GM10847 (cell line): ENCODE data around the gene POLR2A.

Experiments
- POLR2A ChIP-seq: IDR thresholded peaks from 2 replicates; pipeline ENCODE4 v1.6.1; 2011; ENCODE audit not compliant: insufficient read length; ENCODE audit errors: extremely low read depth

POLR2A gene

GRCh38 chr17:7444682-7445618, 39.2 kb upstream of the POLR2A start, which contains the start of gene CHRNB1:
TSS of gene CHRNB1 (plus strand) at chr17:7445061. CDS start at chr17:7445128, 67 bp downstream.
- no peak for TF ChIP-seq POLR2A

- no peak for TF ChIP-seq POLR2A
Observed at GRCh38 chr17:7445619-7445968, 38.6 kb upstream of the POLR2A start.

GRCh38 chr17:7448461-7448860, 35.7 kb upstream of the POLR2A start:
- TF ChIP-seq POLR2A = no peak

GRCh38 chr17:7459961-7460545, 24.1 kb upstream of the POLR2A start:
- no peak for TF ChIP-seq POLR2A

- no peak for TF ChIP-seq POLR2A
Observed at GRCh38 chr17:7460850-7461660, 23.1 kb upstream of the POLR2A start.

- no peak for TF ChIP-seq POLR2A
Observed at GRCh38 chr17:7462474-7463371, 21.4 kb upstream of the POLR2A start.

- no peak for TF ChIP-seq POLR2A
Observed at GRCh38 chr17:7463372-7463846, 20.8 kb upstream of the POLR2A start.

GRCh38 chr17:7464081-7464480, 20.1 kb upstream of the POLR2A start:
- TF ChIP-seq POLR2A = no peak

- no peak for TF ChIP-seq POLR2A
Observed at GRCh38 chr17:7465597-7466275, 18.4 kb upstream of the POLR2A start.

- TF ChIP-seq POLR2A = no peak
Observed at GRCh38 chr17:7466318-7466638, 17.9 kb upstream of the POLR2A start.

GRCh38 chr17:7466639-7467341, 17.4 kb upstream of the POLR2A start:
- TF ChIP-seq POLR2A = no peak

GRCh38 chr17:7467498-7467897, 16.7 kb upstream of the POLR2A start:
- no peak for TF ChIP-seq POLR2A

- no peak for TF ChIP-seq POLR2A
Observed at GRCh38 chr17:7468290-7468689, 15.9 kb upstream of the POLR2A start.
